ENCODE measurements around the gene TMEM121.

TMEM121 gene

DNA sequence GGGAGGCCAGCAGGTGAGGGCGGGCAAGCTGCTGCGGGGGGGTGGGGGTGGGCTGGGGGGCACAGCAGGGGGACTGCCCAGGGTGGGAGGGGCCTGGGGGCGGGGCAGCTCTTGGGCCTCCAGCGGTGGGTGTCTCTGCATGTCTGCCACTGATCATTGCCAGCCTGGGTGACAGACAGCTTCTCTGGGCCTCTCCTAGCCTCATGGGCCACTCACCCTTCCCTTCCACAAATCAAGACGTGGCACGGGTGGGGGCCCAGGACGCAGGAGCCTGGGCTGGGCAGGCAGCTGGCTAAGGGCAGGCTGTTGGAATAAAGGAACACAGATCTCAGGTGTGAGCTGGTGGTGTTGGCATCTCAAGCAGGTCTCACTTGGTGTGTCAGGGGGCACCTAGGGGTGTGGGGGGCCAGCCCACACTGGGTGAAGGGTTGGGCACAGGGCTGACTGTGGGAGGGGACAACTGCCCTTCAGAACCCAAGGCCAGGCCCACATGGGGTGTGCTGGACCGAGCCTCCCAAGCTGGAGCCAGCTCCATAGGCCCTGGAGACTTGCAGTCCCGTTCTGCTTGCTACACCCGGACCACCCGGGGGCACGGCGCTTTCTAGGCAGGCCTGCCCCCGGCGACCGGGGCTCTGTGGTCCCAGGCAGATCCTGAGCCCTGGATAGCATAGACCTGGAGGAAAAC, 32.3 kb upstream of the TMEM121 start:
- TF ChIP-seq FOXM1 (IDR thresholded peaks at IDR 0.05; ENCODE audit: borderline replicate concordance, low read depth) (no peak), ZBTB7A (IDR thresholded peaks at IDR 0.05; ENCODE audit: low read depth) (no peak), EGR1 (IDR thresholded peaks at IDR 0.05) (no peak), YY1 (IDR thresholded peaks at IDR 0.05; ENCODE audit: low read depth) (no peak), TCF12 (IDR thresholded peaks at IDR 0.05; ENCODE audit: low read depth) (no peak), TAF1 (IDR thresholded peaks at IDR 0.05; ENCODE audit: low read depth) (no peak), CREB1 (IDR thresholded peaks at IDR 0.05; ENCODE audit: low read depth) (no peak), NFIC (IDR thresholded peaks at IDR 0.05) (no peak), CEBPB (IDR thresholded peaks at IDR 0.05) (no peak), TEAD4 (IDR thresholded peaks at IDR 0.05) (no peak), RAD21 (IDR thresholded peaks at IDR 0.05; ENCODE audit: low read depth) (no peak), EP300 (IDR thresholded peaks at IDR 0.05; ENCODE audit: borderline replicate concordance) (no peak)
- TF ChIP-seq, protein P1, sequence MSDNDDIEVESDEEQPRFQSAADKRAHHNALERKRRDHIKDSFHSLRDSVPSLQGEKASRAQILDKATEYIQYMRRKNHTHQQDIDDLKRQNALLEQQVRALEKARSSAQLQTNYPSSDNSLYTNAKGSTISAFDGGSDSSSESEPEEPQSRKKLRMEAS (IDR thresholded peaks at IDR 0.05): no peak
- TF ChIP-seq, protein P2, sequence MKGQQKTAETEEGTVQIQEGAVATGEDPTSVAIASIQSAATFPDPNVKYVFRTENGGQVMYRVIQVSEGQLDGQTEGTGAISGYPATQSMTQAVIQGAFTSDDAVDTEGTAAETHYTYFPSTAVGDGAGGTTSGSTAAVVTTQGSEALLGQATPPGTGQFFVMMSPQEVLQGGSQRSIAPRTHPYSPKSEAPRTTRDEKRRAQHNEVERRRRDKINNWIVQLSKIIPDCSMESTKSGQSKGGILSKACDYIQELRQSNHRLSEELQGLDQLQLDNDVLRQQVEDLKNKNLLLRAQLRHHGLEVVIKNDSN (IDR thresholded peaks at IDR 0.05): no peak
- TF ChIP-seq, protein P3, sequence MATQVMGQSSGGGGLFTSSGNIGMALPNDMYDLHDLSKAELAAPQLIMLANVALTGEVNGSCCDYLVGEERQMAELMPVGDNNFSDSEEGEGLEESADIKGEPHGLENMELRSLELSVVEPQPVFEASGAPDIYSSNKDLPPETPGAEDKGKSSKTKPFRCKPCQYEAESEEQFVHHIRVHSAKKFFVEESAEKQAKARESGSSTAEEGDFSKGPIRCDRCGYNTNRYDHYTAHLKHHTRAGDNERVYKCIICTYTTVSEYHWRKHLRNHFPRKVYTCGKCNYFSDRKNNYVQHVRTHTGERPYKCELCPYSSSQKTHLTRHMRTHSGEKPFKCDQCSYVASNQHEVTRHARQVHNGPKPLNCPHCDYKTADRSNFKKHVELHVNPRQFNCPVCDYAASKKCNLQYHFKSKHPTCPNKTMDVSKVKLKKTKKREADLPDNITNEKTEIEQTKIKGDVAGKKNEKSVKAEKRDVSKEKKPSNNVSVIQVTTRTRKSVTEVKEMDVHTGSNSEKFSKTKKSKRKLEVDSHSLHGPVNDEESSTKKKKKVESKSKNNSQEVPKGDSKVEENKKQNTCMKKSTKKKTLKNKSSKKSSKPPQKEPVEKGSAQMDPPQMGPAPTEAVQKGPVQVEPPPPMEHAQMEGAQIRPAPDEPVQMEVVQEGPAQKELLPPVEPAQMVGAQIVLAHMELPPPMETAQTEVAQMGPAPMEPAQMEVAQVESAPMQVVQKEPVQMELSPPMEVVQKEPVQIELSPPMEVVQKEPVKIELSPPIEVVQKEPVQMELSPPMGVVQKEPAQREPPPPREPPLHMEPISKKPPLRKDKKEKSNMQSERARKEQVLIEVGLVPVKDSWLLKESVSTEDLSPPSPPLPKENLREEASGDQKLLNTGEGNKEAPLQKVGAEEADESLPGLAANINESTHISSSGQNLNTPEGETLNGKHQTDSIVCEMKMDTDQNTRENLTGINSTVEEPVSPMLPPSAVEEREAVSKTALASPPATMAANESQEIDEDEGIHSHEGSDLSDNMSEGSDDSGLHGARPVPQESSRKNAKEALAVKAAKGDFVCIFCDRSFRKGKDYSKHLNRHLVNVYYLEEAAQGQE (IDR thresholded peaks at IDR 0.05; ENCODE audit: low read depth): no peak

DNA sequence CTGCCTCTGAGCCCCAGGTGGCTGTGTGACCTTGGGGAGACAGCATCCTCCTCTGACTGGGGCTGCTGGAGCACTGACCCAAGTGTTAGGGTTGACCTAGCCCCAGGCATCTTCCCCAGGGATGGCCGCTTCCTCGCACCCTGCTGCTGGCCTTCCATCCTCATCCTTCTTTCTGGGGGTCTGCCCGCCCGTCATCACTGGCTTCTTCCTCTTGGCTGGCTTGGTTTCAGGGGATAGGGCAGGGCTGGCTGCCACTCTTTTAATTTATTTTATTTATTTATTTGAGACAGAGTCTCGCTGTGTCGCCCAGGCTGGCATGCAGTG, 31.8 kb upstream of the TMEM121 start:
- TF ChIP-seq, protein P1 (IDR thresholded peaks at IDR 0.05): no peak
- TF ChIP-seq FOXM1 (IDR thresholded peaks at IDR 0.05; ENCODE audit: borderline replicate concordance, low read depth): no peak
- TF ChIP-seq TEAD4 (IDR thresholded peaks at IDR 0.05): no peak
- TF ChIP-seq ZBTB7A (IDR thresholded peaks at IDR 0.05; ENCODE audit: low read depth): no peak
- no peak for TF ChIP-seq EGR1 (IDR thresholded peaks at IDR 0.05)
- TF ChIP-seq TAF1 (IDR thresholded peaks at IDR 0.05; ENCODE audit: low read depth): no peak
- TF ChIP-seq, protein P3 (IDR thresholded peaks at IDR 0.05; ENCODE audit: low read depth): no peak
- TF ChIP-seq, protein P2 (IDR thresholded peaks at IDR 0.05): no peak
- TF ChIP-seq RAD21 (IDR thresholded peaks at IDR 0.05; ENCODE audit: low read depth): no peak
- TF ChIP-seq CREB1 (IDR thresholded peaks at IDR 0.05; ENCODE audit: low read depth): no peak
- TF ChIP-seq TCF12 (IDR thresholded peaks at IDR 0.05; ENCODE audit: low read depth): no peak
- TF ChIP-seq YY1 (IDR thresholded peaks at IDR 0.05; ENCODE audit: low read depth): no peak
- TF ChIP-seq CEBPB (IDR thresholded peaks at IDR 0.05): no peak
- no peak for TF ChIP-seq EP300 (IDR thresholded peaks at IDR 0.05; ENCODE audit: borderline replicate concordance)
- TF ChIP-seq NFIC (IDR thresholded peaks at IDR 0.05): no peak

DNA sequence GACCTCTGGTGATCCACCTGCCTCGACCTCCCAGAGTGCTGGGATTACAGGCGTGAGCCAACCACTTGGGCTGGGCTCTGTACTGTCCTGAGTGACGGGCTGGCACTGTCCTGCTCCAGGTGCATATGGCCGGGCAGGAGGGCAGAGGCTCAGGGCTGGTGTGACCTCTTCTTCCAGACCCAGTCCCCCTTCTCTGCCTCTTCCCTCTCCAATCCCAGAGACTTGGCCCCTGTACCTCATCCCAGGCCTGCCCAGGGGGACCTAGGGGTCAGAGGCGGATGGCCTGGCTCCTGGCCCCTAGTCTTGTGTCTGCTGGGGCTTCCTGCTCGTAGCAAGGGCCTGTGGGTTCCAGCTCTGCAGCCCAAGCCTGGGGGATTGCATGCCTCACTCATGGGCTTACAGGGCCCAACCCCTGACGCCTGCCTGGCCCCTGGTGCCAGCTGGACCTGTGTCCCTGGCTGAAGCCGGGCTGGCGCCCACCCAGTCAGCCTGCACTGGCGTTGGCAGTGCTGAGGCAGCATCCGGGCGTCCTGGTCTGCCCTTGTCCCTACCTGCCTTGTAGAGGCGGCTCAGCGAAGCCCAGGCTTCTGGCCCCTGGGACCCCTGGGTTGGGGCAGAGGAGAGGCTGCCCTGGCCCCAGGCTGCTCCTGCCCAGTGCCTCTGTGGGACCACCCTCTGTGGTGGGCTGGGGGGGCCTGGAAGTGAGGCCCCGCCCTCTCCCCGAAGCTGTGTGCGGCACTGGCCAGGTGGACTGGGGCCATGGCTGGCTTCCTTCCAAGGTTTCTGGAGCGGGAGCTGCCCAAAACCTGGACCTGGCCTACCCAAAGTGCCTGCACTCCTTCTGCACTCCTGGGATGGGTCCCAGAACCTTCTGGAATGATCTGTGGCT, 31.0 kb upstream of the TMEM121 start:
- TF ChIP-seq, protein P1 (IDR thresholded peaks at IDR 0.05): no peak
- no peak for TF ChIP-seq ZBTB7A (IDR thresholded peaks at IDR 0.05; ENCODE audit: low read depth)
- TF ChIP-seq, protein P2 (IDR thresholded peaks at IDR 0.05): no peak
- TF ChIP-seq, protein P3 (IDR thresholded peaks at IDR 0.05; ENCODE audit: low read depth): no peak
- TF ChIP-seq EGR1 (IDR thresholded peaks at IDR 0.05): no peak
- TF ChIP-seq FOXM1 (IDR thresholded peaks at IDR 0.05; ENCODE audit: borderline replicate concordance, low read depth): no peak

All from Ishikawa (cell line).